C4-2B (cell line): ENCODE results near the gene DLEU7.

Source experiments
- ZFX ChIP-seq: fragments of 450-650 bp; IDR thresholded peaks from 2 replicates; pipeline ENCODE4 v1.6.1; 2017
- TF ChIP-seq, protein P1 (sequence below): fragments of 450-650 bp; conservative IDR thresholded peaks from 2 replicates; pipeline ENCODE4 v1.5.1; 2017; ENCODE audit warnings: mild to moderate bottlenecking

DNA sequence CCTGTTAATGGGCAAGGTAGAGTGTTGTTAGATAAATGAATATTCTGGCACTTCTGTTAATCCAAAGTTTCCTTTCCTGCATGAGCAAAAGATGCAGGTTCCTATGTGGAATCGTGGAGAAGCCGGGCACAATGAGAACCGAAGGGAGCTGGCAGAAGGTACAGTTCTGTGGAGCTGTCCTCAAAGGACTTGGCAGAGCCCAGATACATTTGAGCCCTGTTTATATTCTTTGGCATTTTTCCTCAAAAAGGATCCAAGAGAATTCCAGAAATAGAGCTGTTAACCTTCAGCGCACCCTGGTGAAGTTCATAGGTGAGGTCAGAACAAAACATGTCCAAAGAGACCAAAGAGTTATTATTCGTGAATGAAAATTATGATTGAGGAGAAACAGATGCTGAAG is 4.0 kb upstream of the DLEU7 start:
- TF ChIP-seq, protein P1, sequence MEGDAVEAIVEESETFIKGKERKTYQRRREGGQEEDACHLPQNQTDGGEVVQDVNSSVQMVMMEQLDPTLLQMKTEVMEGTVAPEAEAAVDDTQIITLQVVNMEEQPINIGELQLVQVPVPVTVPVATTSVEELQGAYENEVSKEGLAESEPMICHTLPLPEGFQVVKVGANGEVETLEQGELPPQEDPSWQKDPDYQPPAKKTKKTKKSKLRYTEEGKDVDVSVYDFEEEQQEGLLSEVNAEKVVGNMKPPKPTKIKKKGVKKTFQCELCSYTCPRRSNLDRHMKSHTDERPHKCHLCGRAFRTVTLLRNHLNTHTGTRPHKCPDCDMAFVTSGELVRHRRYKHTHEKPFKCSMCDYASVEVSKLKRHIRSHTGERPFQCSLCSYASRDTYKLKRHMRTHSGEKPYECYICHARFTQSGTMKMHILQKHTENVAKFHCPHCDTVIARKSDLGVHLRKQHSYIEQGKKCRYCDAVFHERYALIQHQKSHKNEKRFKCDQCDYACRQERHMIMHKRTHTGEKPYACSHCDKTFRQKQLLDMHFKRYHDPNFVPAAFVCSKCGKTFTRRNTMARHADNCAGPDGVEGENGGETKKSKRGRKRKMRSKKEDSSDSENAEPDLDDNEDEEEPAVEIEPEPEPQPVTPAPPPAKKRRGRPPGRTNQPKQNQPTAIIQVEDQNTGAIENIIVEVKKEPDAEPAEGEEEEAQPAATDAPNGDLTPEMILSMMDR: no peak
- no peak for TF ChIP-seq ZFX
